Transverse colon (tissue), 1 donor: ENCODE data around the gene CRYBG1.

Experiments
- EP300 ChIP-seq: sonication (generic); formaldehyde crosslinking; IDR thresholded peaks from one replicate; pipeline ENCODE4 v1.6.1; 2017; ENCODE audit warnings: antibody characterized with exemption, low read depth
- POLR2A ChIP-seq: fragments of 450-650 bp; IDR thresholded peaks from one replicate; pipeline ENCODE4 v1.6.1; 2016; ENCODE audit warnings: antibody characterized with exemption, mild to moderate bottlenecking, moderate library complexity

- TF ChIP-seq POLR2A = peak; percentile 4
- no peak for TF ChIP-seq EP300
Measured at GRCh38 chr6:106514583-106514885, 154.0 kb downstream of the CRYBG1 start.
